ACHN (cell line): ENCODE data around the gene SELENON.

Experiments
- DNase-seq: peaks from one replicate; pipeline ENCODE4 v3.0.0-alpha.2; 2015
- in situ Hi-C: cut with HindIII; loops from 2 replicates; pipeline ENCODE4 v1.10.0; 2017; ENCODE audit warnings: low sequenced_read_pairs, low pct_ligation_motif_present, low pct_unique_long_range_greater_than_20kb

SELENON gene

GRCh38 chr1:25769625-25770383 is 30.2 kb upstream of the SELENON start:
- in situ Hi-C loops: no loop called here
- DNase-seq: no peak

- in situ Hi-C loops: no loop called here
- no peak for DNase-seq
Observed at GRCh38 chr1:25770541-25771220, 29.3 kb upstream of the SELENON start.

- peak; percentile 22 for DNase-seq
- in situ Hi-C loops: no loop called here
Observed at GRCh38 chr1:25771221-25772114, 28.5 kb upstream of the SELENON start.

DNA sequence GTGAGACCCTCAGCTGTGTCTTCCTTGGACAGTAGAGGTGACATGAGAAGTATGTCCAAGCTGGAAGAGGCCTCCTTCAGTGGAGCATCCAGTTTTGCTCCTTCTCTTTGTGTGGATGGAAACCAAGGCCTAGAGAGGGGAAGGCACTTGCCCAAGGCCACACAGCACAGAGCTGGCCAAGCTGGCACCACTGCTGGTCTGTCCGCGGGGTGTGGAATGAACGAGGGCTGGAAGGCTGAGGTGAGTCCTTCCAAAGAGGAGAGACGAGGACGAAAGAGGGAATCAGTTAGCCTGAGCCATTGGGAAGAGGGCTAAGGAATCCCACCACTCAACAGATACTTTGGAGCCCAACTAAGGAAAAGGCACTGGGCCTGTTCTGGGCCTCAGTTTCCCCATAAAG is 27.8 kb upstream of the SELENON start:
- DNase-seq: no peak
- in situ Hi-C loops: no loop called here

DNA sequence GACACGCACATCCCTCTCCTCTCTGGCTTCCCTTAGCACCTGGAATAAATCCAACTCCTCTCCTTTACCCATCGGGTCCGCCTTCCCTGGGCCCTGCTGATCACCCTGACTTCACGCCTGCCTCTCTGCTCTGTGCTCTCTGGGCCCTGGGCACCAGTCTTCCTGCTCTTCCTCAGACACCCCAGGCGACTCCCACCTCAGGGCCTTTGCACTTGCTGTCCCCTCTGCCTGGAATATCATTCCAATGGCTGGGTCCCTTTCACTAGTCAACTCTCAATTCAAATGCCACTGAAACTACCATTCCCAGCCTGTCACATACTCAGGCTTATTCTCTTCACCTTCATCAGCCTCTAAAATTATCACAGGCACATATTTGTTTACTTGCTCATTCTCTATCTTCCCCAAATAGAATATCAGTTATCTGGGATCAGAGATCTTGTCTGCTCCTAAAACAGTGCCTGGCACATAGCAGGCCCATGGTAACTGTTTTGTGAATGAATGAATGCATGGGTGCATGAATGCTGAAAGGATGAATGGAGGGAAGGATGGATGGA is 27.2 kb upstream of the SELENON start:
- DNase-seq: no peak
- in situ Hi-C loops: no loop called here

- in situ Hi-C loops: no loop called here
- peak; percentile 73 for DNase-seq
Observed at GRCh38 chr1:25773441-25774125, 26.4 kb upstream of the SELENON start.

DNA sequence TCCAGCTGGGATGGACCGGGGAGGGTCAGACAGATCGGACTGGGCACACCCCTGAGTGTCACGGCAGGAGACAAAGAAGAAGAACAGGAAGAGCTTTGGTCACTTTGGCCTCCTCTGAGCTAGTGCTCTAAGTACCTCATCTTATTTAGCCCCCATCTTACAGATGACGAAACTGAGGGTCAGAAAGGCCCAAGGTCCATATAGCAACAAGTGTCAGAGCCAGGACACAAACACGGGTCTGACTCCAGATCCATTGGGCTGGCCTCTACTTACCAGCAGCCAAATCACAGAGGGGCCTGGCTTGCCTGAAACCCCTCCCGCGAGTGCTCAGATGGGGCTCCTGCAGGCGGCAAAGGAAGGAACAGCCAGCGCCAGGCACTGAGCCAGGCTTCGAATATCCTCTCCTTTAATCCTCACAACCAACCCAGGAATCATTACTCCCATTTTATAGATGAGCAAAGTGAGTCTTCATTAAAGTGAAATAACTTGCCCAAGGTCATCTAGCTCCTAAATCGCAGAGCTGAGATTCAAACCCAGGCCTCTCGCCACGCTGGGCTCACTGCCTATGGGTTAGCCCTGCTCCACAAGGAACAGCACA is 25.7 kb upstream of the SELENON start:
- in situ Hi-C loops: no loop called here
- no peak for DNase-seq

DNA sequence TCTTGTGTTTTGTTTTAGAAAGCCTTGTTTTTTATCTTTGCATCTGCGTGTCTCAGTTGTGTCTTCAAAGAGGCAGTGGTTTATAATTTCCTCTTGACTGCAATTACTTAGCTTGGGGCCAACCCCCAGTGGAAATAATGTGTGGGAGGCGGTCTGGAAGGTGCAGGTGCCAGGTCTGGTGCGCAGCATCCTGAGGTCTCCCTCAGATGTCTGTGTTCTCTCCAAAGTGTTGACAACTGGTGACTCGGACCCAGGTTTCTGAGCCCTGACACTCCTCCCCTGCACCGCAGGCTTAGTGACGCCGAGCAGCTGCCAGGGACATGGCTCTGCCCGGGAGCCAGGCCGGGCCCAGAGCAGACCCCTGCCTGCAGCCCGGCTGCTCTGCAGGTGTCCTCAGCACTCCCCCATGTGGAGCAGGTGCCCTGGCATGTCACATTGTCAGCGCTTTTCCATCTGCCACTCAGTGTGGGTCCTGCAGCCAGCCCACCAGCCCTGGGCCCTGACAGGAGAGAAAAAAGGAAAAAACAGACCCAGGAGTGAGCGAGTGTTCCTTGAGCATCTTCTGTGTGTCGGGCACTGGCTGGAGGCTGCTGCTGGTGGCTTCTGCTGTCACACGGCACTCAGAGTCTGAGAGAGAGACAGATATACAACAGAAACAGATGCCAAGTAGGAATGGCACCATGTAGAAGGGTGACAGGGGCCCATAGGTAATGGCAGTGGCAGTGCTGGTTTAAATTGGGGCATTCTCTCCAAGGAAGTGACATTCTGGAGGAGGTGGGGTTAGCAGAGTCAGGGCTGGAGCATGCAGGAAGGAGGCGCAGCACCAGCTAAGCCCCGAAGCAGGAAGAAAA is 24.8 kb upstream of the SELENON start:
- DNase-seq: no peak
- in situ Hi-C loops: no loop called here

GRCh38 chr1:25779388-25779787 is 20.6 kb upstream of the SELENON start:
- DNase-seq: no peak
- in situ Hi-C loops: no loop called here

DNA sequence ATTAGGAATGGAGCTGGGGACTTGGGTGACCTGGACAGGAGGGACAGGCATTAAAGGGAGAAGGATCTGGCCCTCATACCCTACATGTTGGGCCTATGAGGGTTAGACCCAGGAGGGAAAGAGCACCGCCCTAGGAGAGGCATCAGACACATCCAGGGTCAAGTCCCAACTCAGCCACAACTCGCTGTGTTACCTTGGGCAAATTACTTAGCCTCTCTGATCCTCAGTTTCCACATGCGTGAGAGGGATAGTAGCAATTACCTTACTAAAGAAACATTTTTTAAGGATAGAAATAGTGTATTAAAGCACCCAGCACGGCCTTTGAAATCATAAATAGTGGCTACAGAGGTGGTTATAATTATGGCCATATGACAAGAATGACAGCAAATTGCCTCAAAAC is 20.1 kb upstream of the SELENON start:
- no peak for DNase-seq
- in situ Hi-C loops: no loop called here

DNA sequence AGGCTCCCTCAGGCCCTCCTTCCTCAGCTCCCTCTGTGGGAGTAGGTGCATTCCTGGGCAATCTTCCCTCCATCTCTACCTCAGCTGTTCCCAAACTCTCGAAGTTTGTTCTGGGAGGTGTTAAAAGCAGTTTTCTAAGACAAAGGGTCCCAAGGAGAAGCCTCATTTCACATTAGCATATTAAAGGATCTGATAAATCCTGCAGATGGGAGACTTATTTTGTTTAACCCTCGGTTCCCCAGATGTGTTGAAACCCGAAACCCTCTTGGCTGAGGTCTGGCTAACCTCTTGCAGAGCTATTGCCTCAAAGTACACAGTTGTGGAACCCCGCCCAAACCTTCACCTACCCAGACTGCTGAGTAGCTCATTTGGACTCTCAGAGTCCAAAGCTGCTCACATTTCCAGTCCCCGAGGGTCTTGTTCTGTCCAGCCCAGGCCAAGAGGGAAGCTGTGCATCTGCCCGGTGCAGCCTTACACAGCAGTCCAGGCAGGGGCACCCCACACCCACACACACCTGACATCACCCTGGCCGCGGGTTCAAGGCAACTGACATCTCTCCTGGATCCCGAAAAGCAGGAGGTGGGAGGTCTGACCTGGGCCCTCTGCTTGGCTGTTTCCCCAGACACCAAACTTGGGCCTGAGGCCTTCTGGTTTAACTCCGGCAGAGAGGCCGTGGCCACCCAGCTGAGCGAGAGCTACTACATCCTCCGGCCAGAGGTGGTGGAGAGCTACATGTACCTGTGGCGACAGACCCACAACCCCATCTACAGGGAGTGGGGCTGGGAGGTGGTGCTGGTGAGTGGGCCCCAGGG is 19.5 kb upstream of the SELENON start:
- no peak for DNase-seq
- in situ Hi-C loops: no loop called here

- in situ Hi-C loops: no loop called here
- no peak for DNase-seq
Observed at GRCh38 chr1:25781130-25781433, 18.9 kb upstream of the SELENON start.

DNA sequence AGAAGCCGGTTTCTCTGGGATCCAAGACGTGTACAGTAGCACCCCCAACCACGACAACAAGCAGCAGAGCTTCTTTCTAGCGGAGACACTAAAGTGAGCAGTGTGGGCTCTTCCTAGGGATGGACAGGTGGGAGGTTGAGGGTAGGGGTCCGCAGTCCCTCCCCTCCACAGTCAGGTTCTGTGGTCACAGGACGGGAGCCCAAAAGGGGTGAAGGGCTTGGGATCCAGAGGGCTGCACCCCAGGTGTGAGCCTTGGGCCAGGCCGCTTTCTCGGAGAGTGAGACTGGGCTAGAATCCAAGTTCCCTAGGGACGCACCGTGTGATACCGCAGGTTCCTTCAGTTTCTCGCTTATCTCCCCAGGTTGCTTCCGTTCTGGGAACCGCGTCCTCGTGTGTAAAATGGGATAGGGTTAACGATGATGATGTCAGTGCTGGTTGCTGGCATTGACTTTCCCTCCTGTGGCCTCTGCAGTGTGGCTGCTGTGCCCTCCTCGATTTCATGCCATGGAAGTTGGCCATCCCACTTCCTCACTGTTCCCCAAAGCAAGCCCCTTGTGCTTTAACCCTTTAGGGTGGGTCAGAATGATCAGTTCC is 17.3 kb upstream of the SELENON start:
- in situ Hi-C loops: no loop called here
- no peak for DNase-seq

GRCh38 chr1:25784575-25785051 is 15.4 kb upstream of the SELENON start:
- DNase-seq: no peak
- in situ Hi-C loops: no loop called here

GRCh38 chr1:25785333-25786067 is 14.5 kb upstream of the SELENON start:
- DNase-seq: no peak
- in situ Hi-C loops: no loop called here
